Measurements from ENCODE around the gene PRSS48.

The PRSS48 gene, protein sequence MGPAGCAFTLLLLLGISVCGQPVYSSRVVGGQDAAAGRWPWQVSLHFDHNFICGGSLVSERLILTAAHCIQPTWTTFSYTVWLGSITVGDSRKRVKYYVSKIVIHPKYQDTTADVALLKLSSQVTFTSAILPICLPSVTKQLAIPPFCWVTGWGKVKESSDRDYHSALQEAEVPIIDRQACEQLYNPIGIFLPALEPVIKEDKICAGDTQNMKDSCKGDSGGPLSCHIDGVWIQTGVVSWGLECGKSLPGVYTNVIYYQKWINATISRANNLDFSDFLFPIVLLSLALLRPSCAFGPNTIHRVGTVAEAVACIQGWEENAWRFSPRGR

DNA sequence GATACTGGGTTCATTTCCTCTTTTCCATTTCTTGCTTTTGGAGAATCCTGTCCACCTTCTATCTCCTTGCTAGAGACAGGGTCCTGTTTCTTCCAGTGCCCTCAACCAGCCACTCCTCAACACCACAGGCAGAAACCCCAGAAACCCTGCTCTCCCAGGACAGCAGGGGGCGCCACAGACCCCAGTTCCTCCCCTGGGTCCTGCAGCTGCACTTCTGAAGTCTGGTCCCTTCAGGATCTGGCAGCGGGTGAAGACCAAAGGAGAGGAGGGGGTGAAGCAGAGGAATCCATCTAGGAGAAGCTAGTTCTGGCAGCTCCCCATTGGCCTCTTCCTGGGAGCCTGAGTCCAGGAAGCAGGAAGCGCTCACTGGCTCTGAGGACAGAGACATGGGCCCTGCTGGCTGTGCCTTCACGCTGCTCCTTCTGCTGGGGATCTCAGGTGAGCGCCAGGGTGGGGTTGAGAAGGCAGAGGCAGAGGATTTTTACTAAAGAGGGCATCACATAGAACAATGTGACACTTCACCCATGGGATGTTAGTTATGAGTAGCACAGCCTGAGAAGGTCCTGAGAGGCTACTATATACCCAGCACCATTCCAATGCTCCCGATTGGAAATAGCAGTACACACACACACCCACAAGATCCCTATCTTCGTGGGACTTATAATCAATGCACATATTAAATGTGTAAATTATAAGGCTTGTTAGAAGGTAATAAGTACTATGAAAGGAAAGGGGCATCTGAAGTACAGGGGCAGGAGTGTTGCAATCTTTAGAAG, at the start of gene PRSS48:
Gene PRSS48 (plus strand): TSS at position 375 of the 776 bp plus-strand sequence. CDS start 12 bp downstream, at position 387.
- no peaks in the 10 kb centered on the region for H3K27me3 ChIP-seq

DNA sequence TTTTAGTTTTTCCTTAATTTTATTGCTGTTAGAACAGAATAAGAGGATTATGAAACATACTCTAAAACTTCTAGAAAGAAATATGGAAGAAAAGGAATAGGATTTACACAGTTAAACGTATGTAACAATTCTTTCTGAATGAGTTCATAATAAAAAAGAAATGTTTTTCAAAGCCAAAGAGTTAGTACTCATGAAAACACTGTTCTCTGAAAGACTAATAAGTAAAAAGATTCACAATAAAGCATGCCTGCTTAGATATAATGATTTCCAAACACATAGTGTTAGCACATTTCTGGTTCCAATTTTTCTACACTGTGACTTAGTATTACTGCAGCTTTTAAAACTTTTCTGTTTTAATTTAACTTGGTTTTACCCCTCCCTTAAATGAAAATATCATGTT, 49.8 kb upstream of the PRSS48 start:
- Histone ChIP-seq H3K9me3 (no peaks in the 10 kb centered on the region), H3K27ac (peak overlapping the region; percentile 72 to 79), H3K4me1 (peaks cover 0 to 41% (median under 1%) of the 10 kb centered on the region in 4 donors), H3K4me3 (peak overlapping the region; percentile 49 to 56), H3K36me3 (no peaks in the 10 kb centered on the region), H3K27me3 (no peaks in the 10 kb centered on the region)
- no peak for DNase-seq
- TF ChIP-seq, protein P1, sequence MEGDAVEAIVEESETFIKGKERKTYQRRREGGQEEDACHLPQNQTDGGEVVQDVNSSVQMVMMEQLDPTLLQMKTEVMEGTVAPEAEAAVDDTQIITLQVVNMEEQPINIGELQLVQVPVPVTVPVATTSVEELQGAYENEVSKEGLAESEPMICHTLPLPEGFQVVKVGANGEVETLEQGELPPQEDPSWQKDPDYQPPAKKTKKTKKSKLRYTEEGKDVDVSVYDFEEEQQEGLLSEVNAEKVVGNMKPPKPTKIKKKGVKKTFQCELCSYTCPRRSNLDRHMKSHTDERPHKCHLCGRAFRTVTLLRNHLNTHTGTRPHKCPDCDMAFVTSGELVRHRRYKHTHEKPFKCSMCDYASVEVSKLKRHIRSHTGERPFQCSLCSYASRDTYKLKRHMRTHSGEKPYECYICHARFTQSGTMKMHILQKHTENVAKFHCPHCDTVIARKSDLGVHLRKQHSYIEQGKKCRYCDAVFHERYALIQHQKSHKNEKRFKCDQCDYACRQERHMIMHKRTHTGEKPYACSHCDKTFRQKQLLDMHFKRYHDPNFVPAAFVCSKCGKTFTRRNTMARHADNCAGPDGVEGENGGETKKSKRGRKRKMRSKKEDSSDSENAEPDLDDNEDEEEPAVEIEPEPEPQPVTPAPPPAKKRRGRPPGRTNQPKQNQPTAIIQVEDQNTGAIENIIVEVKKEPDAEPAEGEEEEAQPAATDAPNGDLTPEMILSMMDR (IDR thresholded peaks at IDR 0.05): no peak
- intact Hi-C loops (cut with DNase I; ENCODE audit: low total_unique reads): loop anchor here (10.0 kb wide), 1 partner anchor 98 kb away; the partner anchor contains the start of gene SH3D19

More for the DNA sequence above, at the start of gene PRSS48:
- H3K4me3 ChIP-seq: no peak within 1 kb of the TSS
- no peak within 1 kb of the TSS for H3K27ac ChIP-seq
- H3K9me3 ChIP-seq: no peaks in the 10 kb centered on the region
- intact Hi-C loops (cut with DNase I; ENCODE audit: low total_unique reads): loop anchor here (2.0 kb wide), 1 partner anchor 86 kb away; no protein-coding TSS in a partner anchor
- TF ChIP-seq, protein P1 (IDR thresholded peaks at IDR 0.05): peak; percentile 56
- peaks cover 0 to 9% (median 3%) of the 10 kb centered on the region in 4 donors for H3K4me1 ChIP-seq
- DNase-seq: peak; percentile 38 to 73
- no peaks in the 10 kb centered on the region for H3K36me3 ChIP-seq

DNA sequence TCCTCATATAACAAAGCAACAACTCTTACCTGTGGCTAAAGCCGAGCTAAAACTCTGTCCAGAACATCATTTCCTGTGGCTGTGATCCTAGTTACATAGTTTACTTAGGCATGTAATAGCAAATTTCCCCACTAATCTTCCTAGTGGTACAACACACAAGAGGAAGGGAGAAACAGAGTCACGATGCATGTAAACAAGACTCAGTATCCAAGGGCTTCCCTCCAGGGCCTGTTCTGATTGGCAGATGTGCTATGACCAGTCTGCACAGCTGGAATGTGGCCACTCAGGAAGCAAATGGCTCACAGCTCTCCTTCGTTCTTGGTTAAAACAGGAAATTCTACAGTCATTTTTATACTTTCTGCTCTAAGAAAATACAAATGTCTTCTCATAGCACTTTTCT, 49.2 kb upstream of the PRSS48 start:
- TF ChIP-seq, protein P1 (IDR thresholded peaks at IDR 0.05): peak in 1 of 2 experiments; percentile 6
- no peaks in the 10 kb centered on the region for H3K9me3 ChIP-seq
- intact Hi-C loops (cut with DNase I; ENCODE audit: low total_unique reads): loop anchor here (10.0 kb wide), 1 partner anchor 97 kb away; the partner anchor contains the start of gene SH3D19
- H3K4me1 ChIP-seq: peaks cover 0 to 41% (median 0%) of the 10 kb centered on the region in 4 donors
- peak overlapping the region; percentile 72 to 79 for H3K27ac ChIP-seq
- H3K27me3 ChIP-seq: no peaks in the 10 kb centered on the region
- H3K4me3 ChIP-seq: peak overlapping the region; percentile 49 to 56
- H3K36me3 ChIP-seq: no peaks in the 10 kb centered on the region
- peak; percentile 89 for DNase-seq

DNA sequence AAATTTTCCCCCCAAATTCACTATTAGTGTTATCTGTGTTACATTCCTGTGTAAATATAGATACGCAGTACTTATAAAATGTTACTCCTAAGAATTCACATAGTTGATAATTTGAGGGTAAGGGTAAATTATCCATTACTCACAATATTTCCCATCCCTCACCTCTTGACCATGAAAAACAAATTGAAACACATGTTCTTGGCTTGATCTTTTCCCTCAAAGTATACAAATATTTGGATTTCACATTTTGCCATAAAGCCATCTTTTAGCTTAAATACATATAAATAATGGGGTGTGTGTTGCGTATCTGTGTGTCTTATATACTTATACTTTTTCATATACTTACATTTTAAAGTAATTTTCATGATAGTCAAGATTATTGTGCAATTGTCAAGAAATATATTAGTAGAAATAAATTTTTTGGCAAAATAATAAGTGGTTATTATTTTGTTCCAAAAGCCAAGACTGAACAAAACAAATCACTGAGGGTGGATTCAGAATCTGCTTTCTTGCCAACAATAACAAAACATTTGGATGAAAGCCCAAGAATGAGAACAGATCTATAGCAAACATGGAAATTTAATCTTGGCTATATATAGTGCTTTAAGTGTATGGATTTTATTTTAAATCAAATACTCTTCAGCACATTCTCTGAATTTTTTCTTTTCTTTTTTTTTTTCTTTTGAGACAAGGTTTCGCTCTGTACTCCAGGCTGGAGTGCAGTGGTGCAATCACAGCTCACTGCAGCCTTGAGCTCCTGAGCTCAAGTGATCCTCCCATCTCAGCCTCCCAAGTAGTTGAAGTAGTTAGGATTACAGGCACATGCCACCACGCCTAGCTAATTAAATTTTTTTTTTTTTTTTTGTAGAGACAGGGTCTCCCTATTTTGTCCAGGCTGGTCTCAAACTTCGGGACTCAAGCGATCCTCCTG, 48.5 kb upstream of the PRSS48 start:
- Histone ChIP-seq H3K36me3 (no peaks in the 10 kb centered on the region), H3K9me3 (no peaks in the 10 kb centered on the region), H3K27ac (peak overlapping the region; percentile 72 to 79), H3K4me1 (peaks cover 0 to 39% (median 0%) of the 10 kb centered on the region in 4 donors), H3K4me3 (peak overlapping the region; percentile 49 to 56), H3K27me3 (no peaks in the 10 kb centered on the region)
- DNase-seq: no peak
- TF ChIP-seq, protein P1 (IDR thresholded peaks at IDR 0.05): no peak
- intact Hi-C loops (cut with DNase I; ENCODE audit: low total_unique reads): loop anchor here (10.0 kb wide), 1 partner anchor 96 kb away; the partner anchor contains the start of gene SH3D19

Measured in tibial artery (tissue), 4 donors.